ENCODE data around the gene PTPRK.

Gene PTPRK

GRCh38 chr6:128138694-128139093, 381.7 kb downstream of the PTPRK start:
- DNase-seq (ENCODE audit: low spot score), result no peak

- no peak for DNase-seq (ENCODE audit: low spot score)
Measured at GRCh38 chr6:128135325-128135724, 385.1 kb downstream of the PTPRK start.

GRCh38 chr6:128131566-128131965, 388.8 kb downstream of the PTPRK start:
- DNase-seq (ENCODE audit: low spot score), result no peak

GRCh38 chr6:128131036-128131435, 389.4 kb downstream of the PTPRK start:
- DNase-seq (ENCODE audit: low spot score), result no peak

DNA sequence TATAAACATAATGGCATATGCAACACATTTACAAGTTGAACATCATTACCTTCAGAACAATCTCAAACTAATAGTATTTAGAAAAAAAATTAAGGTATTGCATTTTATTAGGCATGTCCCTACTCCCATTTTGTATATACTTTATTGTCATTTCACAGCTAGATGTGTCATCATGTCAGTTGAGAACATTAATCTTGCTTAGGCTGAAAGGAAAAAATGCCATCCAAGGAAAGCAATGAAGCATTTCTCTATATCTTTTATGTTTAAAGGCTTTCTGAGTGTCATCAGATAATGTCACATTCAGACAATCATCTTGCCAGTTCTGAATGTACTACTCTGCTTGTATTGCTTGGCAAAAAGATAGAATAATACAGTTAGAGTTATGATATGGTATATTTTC, 390.7 kb downstream of the PTPRK start:
- no peak for DNase-seq (ENCODE audit: low spot score)

- DNase-seq (ENCODE audit: low spot score), result no peak
Measured at GRCh38 chr6:128127650-128128049, 392.7 kb downstream of the PTPRK start.

- peak; percentile 9 for DNase-seq (ENCODE audit: low spot score)
Measured at GRCh38 chr6:128124713-128125112, 395.7 kb downstream of the PTPRK start.

DNA sequence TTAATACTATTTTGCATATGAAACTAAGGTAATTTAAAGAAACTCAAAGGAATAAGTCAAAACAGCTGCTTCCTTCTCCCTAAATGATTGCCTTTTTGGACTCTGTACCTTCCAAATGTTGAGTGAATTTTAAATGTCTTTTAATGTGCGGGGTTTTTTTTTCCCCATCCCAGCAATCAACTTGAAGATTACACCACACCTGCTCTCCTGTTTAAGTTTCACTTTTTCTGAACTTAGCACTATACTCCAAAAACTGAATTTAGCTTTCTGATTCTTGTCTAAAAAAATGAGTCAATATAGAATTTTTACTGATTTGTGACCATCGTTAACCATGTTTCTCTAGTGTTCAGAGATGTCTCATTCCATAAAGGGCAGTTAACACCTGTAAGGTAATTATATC, 398.8 kb downstream of the PTPRK start:
- DNase-seq (ENCODE audit: low spot score), result no peak

DNA sequence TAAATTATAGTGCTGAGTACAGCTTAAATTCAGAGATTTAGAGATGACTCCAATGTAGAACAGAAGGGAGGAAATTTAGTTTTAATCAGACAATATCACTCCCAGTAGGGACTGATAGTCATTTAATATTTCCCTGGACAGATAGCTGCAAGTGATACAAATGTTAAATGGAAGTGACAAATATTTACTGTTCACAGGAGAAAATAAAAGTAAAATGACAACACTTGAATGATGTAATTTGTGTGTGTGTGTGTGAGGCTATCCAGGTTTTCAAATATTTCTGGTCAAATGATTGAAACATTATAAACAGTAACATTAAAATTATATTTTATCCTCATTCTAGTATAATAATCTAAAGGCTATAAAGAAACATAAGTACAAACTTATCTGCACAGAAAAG, 399.2 kb downstream of the PTPRK start:
- DNase-seq (ENCODE audit: low spot score), result no peak

GRCh38 chr6:128118401-128118800, 402.0 kb downstream of the PTPRK start:
- no peak for DNase-seq (ENCODE audit: low spot score)

DNA sequence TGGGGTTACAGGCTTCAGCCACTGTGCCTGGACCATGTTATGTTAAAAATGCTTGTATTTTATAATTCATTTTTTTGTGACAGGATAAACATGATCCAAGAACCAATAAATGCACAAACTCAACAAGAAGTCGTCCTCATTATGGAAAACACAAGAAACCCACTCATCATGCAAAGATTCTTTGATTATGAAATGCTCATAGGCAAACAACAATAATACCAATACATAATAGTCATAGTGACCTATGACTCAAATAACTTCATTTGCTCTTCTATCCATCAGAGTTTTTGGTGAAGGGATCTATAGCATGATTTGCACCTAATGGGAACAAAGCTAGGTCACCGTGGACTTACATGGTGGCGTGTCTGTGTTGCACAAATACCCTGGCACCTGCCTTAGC, 402.5 kb downstream of the PTPRK start:
- DNase-seq (ENCODE audit: low spot score), result no peak

- DNase-seq (ENCODE audit: low spot score), result no peak
Measured at GRCh38 chr6:128114164-128114563, 406.2 kb downstream of the PTPRK start.

GRCh38 chr6:128112494-128112893, 407.9 kb downstream of the PTPRK start:
- no peak for DNase-seq (ENCODE audit: low spot score)

DNA sequence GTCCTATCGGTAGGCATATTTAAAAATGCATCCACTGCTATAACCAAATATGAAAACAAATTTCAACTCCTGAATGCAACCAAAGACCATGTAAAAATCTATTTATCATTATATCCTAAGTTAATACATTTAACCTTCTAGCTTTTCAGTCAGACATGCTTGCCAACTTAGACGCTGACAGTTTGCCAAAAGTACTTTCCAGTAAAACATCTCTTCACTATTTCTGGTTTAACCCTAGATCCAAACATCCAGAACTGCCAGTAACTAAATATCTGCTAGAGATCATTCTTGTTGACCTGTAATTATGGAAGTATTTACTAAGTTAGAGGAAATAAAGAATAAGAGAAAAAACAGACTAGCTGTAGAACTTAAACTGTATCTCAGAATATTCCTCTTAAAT, 409.3 kb downstream of the PTPRK start:
- DNase-seq (ENCODE audit: low spot score), result no peak

- no peak for DNase-seq (ENCODE audit: low spot score)
Measured at GRCh38 chr6:128107682-128108081, 412.7 kb downstream of the PTPRK start.

DNA sequence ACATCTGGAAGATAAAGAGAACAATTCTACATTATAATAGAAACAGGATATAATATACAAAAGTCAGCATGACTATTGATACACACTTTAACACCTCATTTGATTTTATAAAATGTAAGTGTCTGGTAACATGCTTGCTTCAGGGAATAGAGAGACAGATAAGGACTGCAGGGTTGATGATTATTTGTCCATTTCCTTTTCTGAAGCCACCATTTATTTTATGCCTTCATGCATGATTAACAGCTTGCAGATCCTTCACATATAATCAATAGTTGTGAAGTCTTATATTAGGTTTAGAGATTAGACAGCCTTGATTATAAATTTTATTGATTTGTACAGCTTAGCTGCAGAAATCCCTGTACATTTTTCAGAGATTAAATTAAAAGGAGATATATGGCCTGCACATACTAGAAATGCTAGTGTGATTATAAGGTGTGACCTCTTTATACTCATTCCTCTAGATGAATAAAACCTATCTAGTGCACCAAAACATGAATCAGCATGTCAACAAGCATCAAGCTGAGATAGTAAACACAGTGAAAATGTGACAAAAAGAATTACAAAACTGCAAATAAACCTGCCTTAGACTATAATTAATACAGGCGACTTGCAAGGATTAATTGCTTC, 420.7 kb downstream of the PTPRK start:
- no peak for DNase-seq (ENCODE audit: low spot score)

GRCh38 chr6:128098000-128098581, 422.3 kb downstream of the PTPRK start:
- DNase-seq (ENCODE audit: low spot score), result no peak

GRCh38 chr6:128097009-128097408, 423.4 kb downstream of the PTPRK start:
- no peak for DNase-seq (ENCODE audit: low spot score)

- no peak for DNase-seq (ENCODE audit: low spot score)
Measured at GRCh38 chr6:128095362-128095761, 425.0 kb downstream of the PTPRK start.

DNA sequence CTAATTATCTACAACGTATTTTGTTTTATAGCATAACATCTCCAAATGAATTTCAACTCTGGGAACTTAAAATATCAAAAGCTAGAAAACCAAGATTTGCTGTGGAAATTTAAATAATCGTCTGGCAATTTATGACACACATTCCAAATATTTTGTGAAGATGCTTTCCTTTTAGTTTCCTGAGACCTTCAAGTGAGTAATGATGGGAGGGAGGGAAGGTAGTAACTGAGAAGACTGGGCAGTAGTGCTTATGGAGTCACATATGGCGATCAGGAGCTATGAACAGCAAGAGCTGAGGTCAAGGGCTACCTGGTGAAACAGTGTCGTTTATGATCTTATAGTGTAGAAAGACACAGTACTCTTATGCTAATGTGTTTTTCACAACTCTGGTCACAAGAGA, 441.4 kb downstream of the PTPRK start:
- DNase-seq (ENCODE audit: low spot score), result no peak

- DNase-seq (ENCODE audit: low spot score), result no peak
Measured at GRCh38 chr6:128078276-128078675, 442.1 kb downstream of the PTPRK start.

- DNase-seq (ENCODE audit: low spot score), result no peak
Measured at GRCh38 chr6:128076843-128077242, 443.6 kb downstream of the PTPRK start.

DNA sequence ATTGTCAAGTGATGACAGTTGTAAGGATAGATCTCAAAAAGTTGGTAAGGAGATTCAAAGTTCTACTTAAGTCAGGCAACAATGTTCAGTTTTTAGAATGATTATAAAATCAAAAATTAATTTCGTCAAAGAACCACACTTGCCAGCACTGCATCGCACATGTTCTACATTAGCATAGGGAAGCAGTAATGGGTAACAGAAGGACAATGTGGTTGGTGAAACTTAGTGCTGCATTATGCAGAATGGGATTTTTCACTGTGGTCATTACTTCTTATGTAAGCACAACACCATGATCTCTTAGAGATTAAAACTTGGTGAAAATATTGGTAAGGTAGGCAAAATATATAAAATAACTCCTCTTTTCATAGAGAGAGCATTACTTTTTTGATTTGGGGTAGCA, 445.8 kb downstream of the PTPRK start:
- no peak for DNase-seq (ENCODE audit: low spot score)

GRCh38 chr6:128073389-128073788, 447.0 kb downstream of the PTPRK start:
- DNase-seq (ENCODE audit: low spot score), result no peak

Measured in AG20443 (cell line).